Erythroblast (primary cell): ENCODE measurements around the gene CTNNA1.

ENCODE experiments used
- GATA1 ChIP-seq: IDR thresholded peaks from 2 replicates; pipeline ENCODE4 v1.6.1; 2011; ENCODE audit warnings: low read depth, mild to moderate bottlenecking, control low read depth, low read length, moderate library complexity
- POLR2A ChIP-seq: IDR thresholded peaks from 2 replicates; pipeline ENCODE4 v1.6.1; 2011; ENCODE audit warnings: mild to moderate bottlenecking, low read length

- TF ChIP-seq POLR2A = no peak
- TF ChIP-seq GATA1 = no peak
These were observed 145.1 kb downstream of the CTNNA1 start for GRCh38 chr5:138898299-138898698.
